HEK293 (cell line): ENCODE results near the gene CTCFL.

Experiments used
- CTCF ChIA-PET: fragments of 350-600 bp; formaldehyde crosslinking; extraction: SDS; loops from one replicate; lab custom pipeline; 2021; ENCODE audit warnings: antibody characterized with exemption; lab: Yijun Ruan, JAX
- POLR2A ChIA-PET: fragments of 300-600 bp; formaldehyde crosslinking; extraction: SDS; loops from one replicate; lab custom pipeline; 2020; ENCODE audit warnings: antibody characterized with exemption, inconsistent platforms; lab: Yijun Ruan, JAX
- H3K27ac ChIP-seq: fragments of 200-500 bp; sonication (Bioruptor generic); 2 replicates; pipeline ENCODE4 v1.5.1; 2014; ENCODE audit warnings: low read depth, low read length, control low read depth, inconsistent platforms; ENCODE audit errors: extremely low read depth
- H3K36me3 ChIP-seq, 2 experiments: fragments of 200-500 bp in 1 of 2; sonication (Bioruptor generic) in 1 of 2; 1 replicate in 1 of 2; 2 replicates in 1 of 2; pipeline ENCODE4 v1.5.1; 2014 to 2017; ENCODE audit warnings: inconsistent platforms in 2 of 2, low read length in 2 of 2; ENCODE audit not compliant: control insufficient read depth in 2 of 2, insufficient read depth in 1 of 2
- H3K4me1 ChIP-seq: fragments of 200-500 bp; sonication (Bioruptor generic); 2 replicates; pipeline ENCODE4 v1.5.1; 2014; ENCODE audit warnings: mild to moderate bottlenecking, low read length, inconsistent platforms; ENCODE audit not compliant: control insufficient read depth, insufficient read depth
- H3K4me3 ChIP-seq: 2 replicates; pipeline ENCODE4 v1.5.1; 2011; ENCODE audit warnings: low read depth, mild to moderate bottlenecking, control low read depth, low read length, moderate library complexity
- H3K9me3 ChIP-seq: fragments of 200-500 bp; sonication (Bioruptor generic); 2 replicates; pipeline ENCODE4 v1.5.1; 2014; ENCODE audit warnings: low read depth, low read length, inconsistent platforms; ENCODE audit not compliant: control insufficient read depth, insufficient read depth
- ATF2 ChIP-seq: fragments of 450-650 bp; formaldehyde crosslinking; IDR thresholded peaks from 2 replicates; pipeline ENCODE4 v1.5.1; 2016; ENCODE audit warnings: missing biosample characterization, missing genetic modification characterization, low read depth
- GLIS2 ChIP-seq: fragments of 450-650 bp; formaldehyde crosslinking; IDR thresholded peaks from 2 replicates; pipeline ENCODE4 v1.5.1; 2016; ENCODE audit warnings: missing biosample characterization, missing genetic modification characterization
- KLF1 ChIP-seq: fragments of 450-650 bp; formaldehyde crosslinking; IDR thresholded peaks from 2 replicates; pipeline ENCODE4 v1.5.1; 2016; ENCODE audit warnings: missing biosample characterization, missing genetic modification characterization
- PRDM4 ChIP-seq: fragments of 450-650 bp; formaldehyde crosslinking; IDR thresholded peaks from 2 replicates; pipeline ENCODE4 v1.5.1; 2017; ENCODE audit warnings: missing biosample characterization, missing genetic modification characterization
- SP7 ChIP-seq: fragments of 450-650 bp; formaldehyde crosslinking; IDR thresholded peaks from 2 replicates; pipeline ENCODE4 v1.5.1; 2016; ENCODE audit warnings: missing biosample characterization, missing genetic modification characterization
- YY2 ChIP-seq: fragments of 450-650 bp; formaldehyde crosslinking; IDR thresholded peaks from 2 replicates; pipeline ENCODE4 v1.5.1; 2016; ENCODE audit warnings: missing biosample characterization, missing genetic modification characterization
- ZBTB20 ChIP-seq: fragments of 450-650 bp; formaldehyde crosslinking; IDR thresholded peaks from 2 replicates; pipeline ENCODE4 v1.5.1; 2016; ENCODE audit warnings: missing biosample characterization, missing genetic modification characterization
- ZNF133 ChIP-seq: fragments of 450-650 bp; formaldehyde crosslinking; IDR thresholded peaks from 2 replicates; pipeline ENCODE4 v1.5.1; 2016; ENCODE audit warnings: missing biosample characterization, missing genetic modification characterization
- ZNF146 ChIP-seq: fragments of 450-650 bp; formaldehyde crosslinking; IDR thresholded peaks from 2 replicates; pipeline ENCODE4 v1.5.1; 2016; ENCODE audit warnings: missing biosample characterization, missing genetic modification characterization
- ZNF155 ChIP-seq: fragments of 450-650 bp; formaldehyde crosslinking; IDR thresholded peaks from 2 replicates; pipeline ENCODE4 v1.5.1; 2016; ENCODE audit warnings: missing biosample characterization, missing genetic modification characterization
- ZNF24 ChIP-seq: fragments of 450-650 bp; formaldehyde crosslinking; IDR thresholded peaks from 2 replicates; pipeline ENCODE4 v1.5.1; 2016; ENCODE audit warnings: missing biosample characterization, missing genetic modification characterization
- ZNF248 ChIP-seq: fragments of 450-650 bp; formaldehyde crosslinking; IDR thresholded peaks from 2 replicates; pipeline ENCODE4 v1.5.1; 2017; ENCODE audit warnings: missing biosample characterization, missing genetic modification characterization
- ZNF26 ChIP-seq: fragments of 450-650 bp; formaldehyde crosslinking; IDR thresholded peaks from 2 replicates; pipeline ENCODE4 v1.5.1; 2016; ENCODE audit warnings: missing biosample characterization, missing genetic modification characterization
- ZNF335 ChIP-seq: fragments of 450-650 bp; formaldehyde crosslinking; conservative IDR thresholded peaks from 2 replicates; pipeline ENCODE4 v1.5.1; 2016; ENCODE audit warnings: missing biosample characterization, missing genetic modification characterization
- ZNF433 ChIP-seq: fragments of 450-650 bp; formaldehyde crosslinking; IDR thresholded peaks from 2 replicates; pipeline ENCODE4 v1.5.1; 2016; ENCODE audit warnings: missing biosample characterization, missing genetic modification characterization, low read depth
- ZNF518A ChIP-seq: fragments of 450-650 bp; formaldehyde crosslinking; conservative IDR thresholded peaks from 2 replicates; pipeline ENCODE4 v1.5.1; 2016; ENCODE audit warnings: low read depth, missing biosample characterization, missing genetic modification characterization
- ZNF626 ChIP-seq: fragments of 450-650 bp; sonication (Bioruptor Pico); formaldehyde crosslinking; IDR thresholded peaks from 2 replicates; pipeline ENCODE4 v1.5.1; 2018; ENCODE audit warnings: missing biosample characterization, missing genetic modification characterization, inconsistent platforms
- ZNF629 ChIP-seq: fragments of 450-650 bp; formaldehyde crosslinking; IDR thresholded peaks from 2 replicates; pipeline ENCODE4 v1.5.1; 2017; ENCODE audit warnings: missing biosample characterization, missing genetic modification characterization
- ZNF660 ChIP-seq: fragments of 450-650 bp; IDR thresholded peaks from 2 replicates; pipeline ENCODE4 v1.5.1; 2018; ENCODE audit warnings: missing biosample characterization, mild to moderate bottlenecking, missing genetic modification characterization
- ZNF670 ChIP-seq: fragments of 450-650 bp; formaldehyde crosslinking; IDR thresholded peaks from 2 replicates; pipeline ENCODE4 v1.5.1; 2016; ENCODE audit warnings: missing biosample characterization, missing genetic modification characterization, low read depth
- ZNF677 ChIP-seq: fragments of 450-650 bp; IDR thresholded peaks from 2 replicates; pipeline ENCODE4 v1.5.0; 2018; ENCODE audit warnings: missing biosample characterization, mild to moderate bottlenecking, missing genetic modification characterization, moderate library complexity
- ZNF791 ChIP-seq: fragments of 450-650 bp; formaldehyde crosslinking; IDR thresholded peaks from 2 replicates; pipeline ENCODE4 v1.5.1; 2016; ENCODE audit warnings: missing biosample characterization, missing genetic modification characterization
- ZNF843 ChIP-seq: fragments of 450-650 bp; formaldehyde crosslinking; IDR thresholded peaks from 2 replicates; pipeline ENCODE4 v1.5.1; 2016; ENCODE audit warnings: missing biosample characterization, missing genetic modification characterization
- ZSCAN30 ChIP-seq: fragments of 450-650 bp; IDR thresholded peaks from 2 replicates; pipeline ENCODE4 v1.5.1; 2018; ENCODE audit warnings: missing biosample characterization, mild to moderate bottlenecking, missing genetic modification characterization, moderate library complexity
- TF ChIP-seq, protein P1 (sequence below): fragments of 450-650 bp; formaldehyde crosslinking; IDR thresholded peaks from 2 replicates; pipeline ENCODE4 v1.5.1; 2016; ENCODE audit warnings: missing biosample characterization, missing genetic modification characterization
- TF ChIP-seq, protein P2 (sequence below): fragments of 450-650 bp; formaldehyde crosslinking; IDR thresholded peaks from 2 replicates; pipeline ENCODE4 v1.5.1; 2016; ENCODE audit warnings: missing biosample characterization, missing genetic modification characterization

Gene CTCFL

GRCh38 chr20:57555457-57556184 is 30.7 kb upstream of the CTCFL start:
- Histone ChIP-seq H3K27ac (no peak overlapping the region), H3K4me3 (no peak overlapping the region), H3K4me1 (no peaks in the 10 kb centered on the region), H3K36me3 (no peaks in the 10 kb centered on the region), H3K9me3 (no peaks in the 10 kb centered on the region)
- ChIA-PET CTCF (interaction anchor here (1.0 kb wide), 1 partner anchor 18 kb away, joined by 3 read pairs; no protein-coding TSS in a partner anchor), POLR2A (no interaction called here)
- TF ChIP-seq ZNF626 (tag by site-specific recombination) (no peak), ATF2 (peak; percentile 87), ZNF26 (tag by site-specific recombination) (no peak), ZNF791 (tag by site-specific recombination) (no peak), ZNF248 (tag by site-specific recombination) (no peak), ZNF133 (tag by site-specific recombination) (no peak), PRDM4 (tag by site-specific recombination) (no peak), KLF1 (tag by site-specific recombination) (no peak), ZNF660 (no peak), ZNF518A (tag by site-specific recombination) (no peak), ZBTB20 (tag by site-specific recombination) (peak; percentile 69), ZNF155 (tag by site-specific recombination) (no peak), ZNF335 (tag by site-specific recombination) (0 out of 2 replicates have a peak, but pooled peaks have one; percentile 20), YY2 (tag by site-specific recombination) (no peak), ZNF433 (tag by site-specific recombination) (no peak), ZNF24 (tag by site-specific recombination) (no peak), ZNF670 (no peak), ZSCAN30 (no peak), ZNF146 (tag by site-specific recombination) (no peak), ZNF629 (tag by site-specific recombination) (peak; percentile 52), ZNF677 (tag by site-specific recombination) (no peak), GLIS2 (tag by site-specific recombination) (no peak), SP7 (tag by site-specific recombination) (peak; percentile 61), ZNF843 (tag by site-specific recombination) (no peak)
- TF ChIP-seq, protein P1, sequence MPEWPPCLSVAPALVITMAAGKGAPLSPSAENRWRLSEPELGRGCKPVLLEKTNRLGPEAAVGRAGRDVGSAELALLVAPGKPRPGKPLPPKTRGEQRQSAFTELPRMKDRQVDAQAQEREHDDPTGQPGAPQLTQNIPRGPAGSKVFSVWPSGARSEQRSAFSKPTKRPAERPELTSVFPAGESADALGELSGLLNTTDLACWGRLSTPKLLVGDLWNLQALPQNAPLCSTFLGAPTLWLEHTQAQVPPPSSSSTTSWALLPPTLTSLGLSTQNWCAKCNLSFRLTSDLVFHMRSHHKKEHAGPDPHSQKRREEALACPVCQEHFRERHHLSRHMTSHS (tag by site-specific recombination): no peak
- TF ChIP-seq, protein P2, sequence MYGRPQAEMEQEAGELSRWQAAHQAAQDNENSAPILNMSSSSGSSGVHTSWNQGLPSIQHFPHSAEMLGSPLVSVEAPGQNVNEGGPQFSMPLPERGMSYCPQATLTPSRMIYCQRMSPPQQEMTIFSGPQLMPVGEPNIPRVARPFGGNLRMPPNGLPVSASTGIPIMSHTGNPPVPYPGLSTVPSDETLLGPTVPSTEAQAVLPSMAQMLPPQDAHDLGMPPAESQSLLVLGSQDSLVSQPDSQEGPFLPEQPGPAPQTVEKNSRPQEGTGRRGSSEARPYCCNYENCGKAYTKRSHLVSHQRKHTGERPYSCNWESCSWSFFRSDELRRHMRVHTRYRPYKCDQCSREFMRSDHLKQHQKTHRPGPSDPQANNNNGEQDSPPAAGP (tag by site-specific recombination): no peak
